ENCODE data around the gene ZNF646. TPM values are rescaled to one million over a fixed set of nuclear protein-coding genes. Genes with fewer than 3 reads are reported as not detected.

The ZNF646 gene
- total and polyA plus RNA-seq, 2 of the 13 experiments (the other 11 are each of a cell fraction or from before 2014, with no cell fraction given) = 3.4 to 10.9 TPM

DNA sequence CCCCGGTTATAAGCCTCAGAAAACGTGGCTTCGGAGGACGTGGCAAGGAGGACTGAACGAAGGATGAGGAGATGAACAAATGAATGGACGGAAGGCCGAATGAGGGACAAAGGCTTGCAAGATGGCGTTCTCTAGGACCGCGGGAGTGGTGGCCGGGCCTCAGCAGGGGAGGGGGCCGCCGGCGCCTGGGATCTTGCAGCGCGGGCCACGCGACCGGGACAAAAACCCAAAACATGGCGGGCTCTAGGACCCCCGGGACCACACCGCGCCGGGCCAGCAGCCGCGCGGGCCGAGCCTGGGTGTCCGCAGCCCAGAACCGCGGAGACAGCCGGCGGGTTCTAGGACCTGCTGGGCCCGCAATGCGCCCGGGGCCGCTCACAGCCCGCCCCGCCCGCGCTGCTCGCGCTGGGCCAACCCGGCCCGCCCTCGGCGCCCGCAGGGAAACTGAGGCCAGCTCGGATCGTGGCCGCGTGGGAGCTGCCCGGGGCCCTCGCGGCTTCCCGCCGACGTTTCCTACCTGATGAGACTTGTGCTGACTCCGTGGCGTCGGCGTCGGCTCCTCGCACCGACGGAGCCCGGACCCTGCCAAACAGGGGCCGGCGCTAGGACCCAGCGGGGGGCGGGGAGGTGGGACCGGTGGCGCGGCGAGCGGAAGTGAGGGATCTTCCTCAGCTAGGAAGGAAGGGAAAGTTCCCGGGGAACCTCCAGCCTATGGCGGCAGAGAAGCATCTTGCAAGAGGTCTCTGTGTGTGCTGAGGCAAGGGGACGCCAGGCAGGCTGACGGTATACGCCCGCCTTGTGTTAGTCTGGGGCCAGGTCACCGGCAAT, 866 bp upstream of the ZNF646 start (continued):
- TF ChIP-seq, protein P1, sequence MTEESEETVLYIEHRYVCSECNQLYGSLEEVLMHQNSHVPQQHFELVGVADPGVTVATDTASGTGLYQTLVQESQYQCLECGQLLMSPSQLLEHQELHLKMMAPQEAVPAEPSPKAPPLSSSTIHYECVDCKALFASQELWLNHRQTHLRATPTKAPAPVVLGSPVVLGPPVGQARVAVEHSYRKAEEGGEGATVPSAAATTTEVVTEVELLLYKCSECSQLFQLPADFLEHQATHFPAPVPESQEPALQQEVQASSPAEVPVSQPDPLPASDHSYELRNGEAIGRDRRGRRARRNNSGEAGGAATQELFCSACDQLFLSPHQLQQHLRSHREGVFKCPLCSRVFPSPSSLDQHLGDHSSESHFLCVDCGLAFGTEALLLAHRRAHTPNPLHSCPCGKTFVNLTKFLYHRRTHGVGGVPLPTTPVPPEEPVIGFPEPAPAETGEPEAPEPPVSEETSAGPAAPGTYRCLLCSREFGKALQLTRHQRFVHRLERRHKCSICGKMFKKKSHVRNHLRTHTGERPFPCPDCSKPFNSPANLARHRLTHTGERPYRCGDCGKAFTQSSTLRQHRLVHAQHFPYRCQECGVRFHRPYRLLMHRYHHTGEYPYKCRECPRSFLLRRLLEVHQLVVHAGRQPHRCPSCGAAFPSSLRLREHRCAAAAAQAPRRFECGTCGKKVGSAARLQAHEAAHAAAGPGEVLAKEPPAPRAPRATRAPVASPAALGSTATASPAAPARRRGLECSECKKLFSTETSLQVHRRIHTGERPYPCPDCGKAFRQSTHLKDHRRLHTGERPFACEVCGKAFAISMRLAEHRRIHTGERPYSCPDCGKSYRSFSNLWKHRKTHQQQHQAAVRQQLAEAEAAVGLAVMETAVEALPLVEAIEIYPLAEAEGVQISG (CRISPR knock-in tag; IDR thresholded peaks at IDR 0.05) = peak; percentile 73
- TF ChIP-seq, protein P2, sequence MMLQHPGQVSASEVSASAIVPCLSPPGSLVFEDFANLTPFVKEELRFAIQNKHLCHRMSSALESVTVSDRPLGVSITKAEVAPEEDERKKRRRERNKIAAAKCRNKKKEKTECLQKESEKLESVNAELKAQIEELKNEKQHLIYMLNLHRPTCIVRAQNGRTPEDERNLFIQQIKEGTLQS (CRISPR knock-in tag; IDR thresholded peaks at IDR 0.05) = no peak
- TF ChIP-seq RBM39 (IDR thresholded peaks at IDR 0.05; ENCODE audit: low read depth, low read length, poor library complexity, severe bottlenecking) = peak; percentile 99
- peak; percentile 87; the same call in 1 of the 2 replicates for TF ChIP-seq ZNF704 (CRISPR knock-in tag; IDR thresholded peaks at IDR 0.05; ENCODE audit: borderline replicate concordance)
- peak; percentile 71 for TF ChIP-seq SAP130 (CRISPR knock-in tag; IDR thresholded peaks at IDR 0.05; ENCODE audit: low read depth)
- TF ChIP-seq NFYB (CRISPR knock-in tag; IDR thresholded peaks at IDR 0.05) = no peak
- no peak for TF ChIP-seq MTF2 (CRISPR knock-in tag; IDR thresholded peaks at IDR 0.05; ENCODE audit: borderline replicate concordance)
- TF ChIP-seq ZNF724P (CRISPR knock-in tag; IDR thresholded peaks at IDR 0.05; ENCODE audit: borderline replicate concordance) = 0 out of 2 replicates have a peak, but pooled peaks have one; percentile 42
- TF ChIP-seq ZNF160 (CRISPR knock-in tag; IDR thresholded peaks at IDR 0.05) = peak; percentile 81; the same call in 1 of the 2 replicates
- TF ChIP-seq HMG20A (CRISPR knock-in tag; IDR thresholded peaks at IDR 0.05; ENCODE audit: borderline replicate concordance) = no peak
- no peak for TF ChIP-seq ZNF354B (CRISPR knock-in tag; IDR thresholded peaks at IDR 0.05)
- no peak for TF ChIP-seq ZNF883 (CRISPR knock-in tag; IDR thresholded peaks at IDR 0.05; ENCODE audit: not compliant biosample characterization)
- peak; percentile 84; the same call in 1 of the 2 replicates for TF ChIP-seq NAIF1 (CRISPR knock-in tag; IDR thresholded peaks at IDR 0.05; ENCODE audit: borderline replicate concordance)
- 0 out of 2 replicates have a peak, but pooled peaks have one; percentile 20 for TF ChIP-seq TMF1 (CRISPR knock-in tag; IDR thresholded peaks at IDR 0.05; ENCODE audit: low read depth)
- peak; percentile 55 for TF ChIP-seq IKZF4 (CRISPR knock-in tag; IDR thresholded peaks at IDR 0.05; ENCODE audit: borderline replicate concordance, low read depth, not compliant biosample characterization)
- TF ChIP-seq RFX5 (IDR thresholded peaks at IDR 0.05; ENCODE audit: low read depth, low read length) = peak; percentile 53; the same call in 1 of the 2 replicates
- peak; percentile 91 for TF ChIP-seq ZNF451 (CRISPR knock-in tag; IDR thresholded peaks at IDR 0.05)
- TF ChIP-seq PAX8 (CRISPR knock-in tag; IDR thresholded peaks at IDR 0.05; ENCODE audit: borderline replicate concordance) = peak; percentile 87; the same call in 1 of the 2 replicates
- TF ChIP-seq ZNF589 (CRISPR knock-in tag; conservative IDR thresholded peaks at IDR 0.05) = no peak
- peak; percentile 47; the same call in 1 of the 2 replicates for TF ChIP-seq ZNF83 (CRISPR knock-in tag; IDR thresholded peaks at IDR 0.05; ENCODE audit: borderline replicate concordance)
- no peak for TF ChIP-seq AFF4 (CRISPR knock-in tag; IDR thresholded peaks at IDR 0.05)
